Mesendoderm (in vitro differentiated cells): ENCODE measurements around the gene SGPP2.

Experiments used
- DNase-seq: peaks from one replicate; pipeline ENCODE4 v3.0.0; 2013
- H2AK5ac ChIP-seq: 2 replicates; pipeline ENCODE4 v1.6.1; 2013; ENCODE audit warnings: low read length, inconsistent platforms
- H2BK120ac ChIP-seq: 2 replicates; pipeline ENCODE4 v1.6.1; 2013; ENCODE audit warnings: low read depth, mild to moderate bottlenecking, low read length, moderate library complexity, mixed read lengths
- H2BK15ac ChIP-seq: replicated peaks from 2 replicates; pipeline ENCODE4 v1.6.1; 2013; ENCODE audit warnings: low read depth, mild to moderate bottlenecking, moderate library complexity
- H2BK5ac ChIP-seq: 2 replicates; pipeline ENCODE4 v1.6.1; 2013; ENCODE audit warnings: low read length, inconsistent platforms
- H3K18ac ChIP-seq: 2 replicates; pipeline ENCODE4 v1.6.1; 2013; ENCODE audit warnings: mild to moderate bottlenecking, low read length, mixed read lengths
- H3K23ac ChIP-seq: one replicate; pipeline ENCODE4 v1.6.1; 2013; ENCODE audit warnings: low read length
- H3K27ac ChIP-seq: 2 replicates; pipeline ENCODE4 v1.5.1; 2013; ENCODE audit warnings: low read depth, mild to moderate bottlenecking, inconsistent platforms, low read length, moderate library complexity
- H3K27me3 ChIP-seq: 2 replicates; pipeline ENCODE4 v1.6.1; 2013; ENCODE audit warnings: low read length, control low read depth, mild to moderate bottlenecking, inconsistent platforms; ENCODE audit not compliant: insufficient read depth, poor library complexity
- H3K36me3 ChIP-seq: 2 replicates; pipeline ENCODE4 v1.6.1; 2013; ENCODE audit warnings: low read length, inconsistent platforms; ENCODE audit not compliant: control insufficient read depth, insufficient read depth
- H3K4ac ChIP-seq: one replicate; pipeline ENCODE4 v1.6.1; 2013; ENCODE audit warnings: low read depth, mild to moderate bottlenecking, low read length, moderate library complexity
- H3K4me1 ChIP-seq: 2 replicates; pipeline ENCODE4 v1.6.1; 2013; ENCODE audit warnings: low read depth, low read length, inconsistent platforms; ENCODE audit not compliant: control insufficient read depth
- H3K4me2 ChIP-seq: 2 replicates; pipeline ENCODE4 v1.6.1; 2013; ENCODE audit warnings: low read length
- H3K4me3 ChIP-seq: 2 replicates; pipeline ENCODE4 v1.5.1; 2013; ENCODE audit warnings: mild to moderate bottlenecking, low read length
- H3K56ac ChIP-seq: one replicate; pipeline ENCODE4 v1.6.1; 2013; ENCODE audit warnings: low read length
- H3K79me1 ChIP-seq: 2 replicates; pipeline ENCODE4 v1.6.1; 2013; ENCODE audit warnings: low read length, inconsistent platforms
- H3K79me2 ChIP-seq: 2 replicates; pipeline ENCODE4 v1.6.1; 2013; ENCODE audit warnings: mild to moderate bottlenecking, low read length; ENCODE audit not compliant: control insufficient read depth, insufficient read depth
- H3K9ac ChIP-seq: 2 replicates; pipeline ENCODE4 v1.6.1; 2013; ENCODE audit warnings: low read length, inconsistent platforms
- H4K5ac ChIP-seq: one replicate; pipeline ENCODE4 v1.6.1; 2013; ENCODE audit warnings: low read length
- H4K8ac ChIP-seq: one replicate; pipeline ENCODE4 v1.6.1; 2013; ENCODE audit warnings: low read depth, mild to moderate bottlenecking, control low read depth, low read length, moderate library complexity
- WGBS: extraction: QIAGEN DNeasy Blood & Tissue Kit; methylation state at CpG from one replicate; pipeline ENCODE4 v1.1.7; 2013; ENCODE audit warnings: low lambda C conversion rate, missing lambda C conversion rate; ENCODE audit not compliant: insufficient coverage; ENCODE audit errors: extremely low coverage; 5-methylcytosine and 5-hydroxymethylcytosine counted together

SGPP2 gene

GRCh38 chr2:222456479-222457077 is 32.2 kb downstream of the SGPP2 start:
- H3K4me3 ChIP-seq: no peak overlapping the region
- no peaks in the 10 kb centered on the region for H3K36me3 ChIP-seq
- no peak overlapping the region for H3K56ac ChIP-seq
- H3K4me2 ChIP-seq: no peak overlapping the region
- no peak overlapping the region for H2BK15ac ChIP-seq
- H3K18ac ChIP-seq: no peak overlapping the region
- no peak overlapping the region for H2AK5ac ChIP-seq
- no peak for DNase-seq
- H3K27me3 ChIP-seq: no peaks in the 10 kb centered on the region
- no peak overlapping the region for H4K5ac ChIP-seq
- no peaks in the 10 kb centered on the region for H3K4me1 ChIP-seq
- H3K27ac ChIP-seq: no peak overlapping the region
- no peak overlapping the region for H4K8ac ChIP-seq
- H2BK5ac ChIP-seq: no peak overlapping the region
- no peak overlapping the region for H3K23ac ChIP-seq
- no peaks in the 10 kb centered on the region for H3K79me1 ChIP-seq
- H3K9ac ChIP-seq: no peak overlapping the region
- no CpG with 5 or more reads among the region's 4 CpGs for WGBS
- no peaks in the 10 kb centered on the region for H3K79me2 ChIP-seq
- H2BK120ac ChIP-seq: no peak overlapping the region
- no peak overlapping the region for H3K4ac ChIP-seq

- Histone ChIP-seq H3K4me3 (no peak overlapping the region), H3K23ac (no peak overlapping the region), H3K36me3 (no peaks in the 10 kb centered on the region), H3K9ac (no peak overlapping the region), H3K79me2 (no peaks in the 10 kb centered on the region), H2BK15ac (no peak overlapping the region), H2AK5ac (no peak overlapping the region), H3K27me3 (no peaks in the 10 kb centered on the region), H3K56ac (no peak overlapping the region), H4K5ac (no peak overlapping the region), H4K8ac (no peak overlapping the region), H3K4me2 (no peak overlapping the region), H3K4me1 (no peaks in the 10 kb centered on the region), H2BK5ac (no peak overlapping the region), H3K4ac (no peak overlapping the region), H3K27ac (no peak overlapping the region), H2BK120ac (no peak overlapping the region), H3K18ac (no peak overlapping the region), H3K79me1 (no peaks in the 10 kb centered on the region)
- WGBS: no CpG with 5 or more reads among the region's 10 CpGs
- no peak for DNase-seq
Observed at GRCh38 chr2:222459983-222460382, 35.6 kb downstream of the SGPP2 start.

DNA sequence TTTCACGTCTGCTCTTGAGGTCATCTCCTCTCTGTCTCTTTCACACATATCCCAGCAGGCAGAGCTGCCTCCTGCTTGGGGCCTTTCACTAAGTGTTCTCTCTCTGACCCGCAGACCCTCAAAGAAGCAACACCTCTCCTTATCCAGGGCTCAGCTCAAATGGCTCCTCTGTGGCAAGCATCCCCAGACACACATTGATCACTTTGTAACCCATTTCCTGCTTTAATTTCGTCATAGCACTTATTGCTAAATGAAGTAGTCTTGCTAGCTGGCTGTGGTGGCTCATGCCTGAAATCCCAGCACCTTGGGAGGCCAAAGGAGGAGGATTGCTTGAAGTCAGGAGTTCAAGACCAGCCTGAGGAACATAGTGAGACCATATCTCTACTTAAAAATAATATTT is 41.4 kb downstream of the SGPP2 start:
- Histone ChIP-seq H3K27me3 (no peaks in the 10 kb centered on the region), H4K8ac (no peak overlapping the region), H3K4me3 (no peak overlapping the region), H3K4me1 (peaks cover 2% of the 10 kb centered on the region), H3K56ac (no peak overlapping the region), H4K5ac (no peak overlapping the region), H3K18ac (no peak overlapping the region), H3K79me1 (no peaks in the 10 kb centered on the region), H2BK5ac (no peak overlapping the region), H3K79me2 (no peaks in the 10 kb centered on the region), H2AK5ac (no peak overlapping the region), H3K4ac (no peak overlapping the region), H3K4me2 (no peak overlapping the region), H3K27ac (no peak overlapping the region), H2BK15ac (no peak overlapping the region), H2BK120ac (no peak overlapping the region), H3K36me3 (no peaks in the 10 kb centered on the region), H3K9ac (no peak overlapping the region), H3K23ac (no peak overlapping the region)
- WGBS: no CpG with 5 or more reads among the region's 3 CpGs
- no peak for DNase-seq

DNA sequence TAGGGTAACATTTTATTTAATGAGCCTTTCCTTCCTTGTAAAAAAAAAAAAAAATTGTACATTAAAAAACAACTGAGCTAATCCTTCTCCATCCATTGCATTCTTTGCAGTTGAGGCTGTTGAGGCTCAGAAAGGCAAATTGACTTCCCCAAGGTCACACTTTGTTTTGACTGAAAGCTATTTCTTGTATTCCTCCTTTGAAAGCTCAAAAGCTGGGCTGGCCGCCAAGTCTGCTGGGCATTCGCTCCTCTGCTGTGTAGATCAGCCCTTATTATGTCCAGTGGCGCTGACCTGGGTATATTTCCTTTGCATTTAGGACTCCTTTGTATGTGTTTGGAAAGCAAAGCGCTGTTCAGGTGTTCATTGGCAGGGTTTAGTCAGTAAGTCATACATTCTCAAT is 44.0 kb downstream of the SGPP2 start:
- H3K79me2 ChIP-seq: no peaks in the 10 kb centered on the region
- no peak overlapping the region for H3K23ac ChIP-seq
- no peak overlapping the region for H2AK5ac ChIP-seq
- no peaks in the 10 kb centered on the region for H3K36me3 ChIP-seq
- H3K4me3 ChIP-seq: no peak overlapping the region
- H3K27ac ChIP-seq: no peak overlapping the region
- H3K4me1 ChIP-seq: peaks cover 5% of the 10 kb centered on the region
- H3K18ac ChIP-seq: no peak overlapping the region
- H3K4me2 ChIP-seq: no peak overlapping the region
- no peaks in the 10 kb centered on the region for H3K79me1 ChIP-seq
- H3K9ac ChIP-seq: no peak overlapping the region
- no peak for DNase-seq
- no peak overlapping the region for H2BK5ac ChIP-seq
- H3K4ac ChIP-seq: no peak overlapping the region
- no peak overlapping the region for H4K8ac ChIP-seq
- H2BK15ac ChIP-seq: no peak overlapping the region
- H2BK120ac ChIP-seq: no peak overlapping the region
- no CpG with 5 or more reads among the region's 4 CpGs for WGBS
- H3K56ac ChIP-seq: no peak overlapping the region
- no peak overlapping the region for H4K5ac ChIP-seq
- no peaks in the 10 kb centered on the region for H3K27me3 ChIP-seq

- DNase-seq: peak; percentile 90
- no peak overlapping the region for H3K4ac ChIP-seq
- no peaks in the 10 kb centered on the region for H3K79me1 ChIP-seq
- no peaks in the 10 kb centered on the region for H3K36me3 ChIP-seq
- peak overlapping the region; percentile 26 for H3K27ac ChIP-seq
- no peak overlapping the region for H3K4me3 ChIP-seq
- H3K9ac ChIP-seq: no peak overlapping the region
- no peak overlapping the region for H2AK5ac ChIP-seq
- H2BK120ac ChIP-seq: no peak overlapping the region
- H3K56ac ChIP-seq: no peak overlapping the region
- H3K4me1 ChIP-seq: peaks cover 5% of the 10 kb centered on the region
- no peak overlapping the region for H3K4me2 ChIP-seq
- no peak overlapping the region for H3K23ac ChIP-seq
- H4K8ac ChIP-seq: no peak overlapping the region
- H3K18ac ChIP-seq: no peak overlapping the region
- H2BK15ac ChIP-seq: no peak overlapping the region
- H2BK5ac ChIP-seq: no peak overlapping the region
- no peaks in the 10 kb centered on the region for H3K79me2 ChIP-seq
- no peaks in the 10 kb centered on the region for H3K27me3 ChIP-seq
- H4K5ac ChIP-seq: no peak overlapping the region
- WGBS: no CpG with 5 or more reads among the region's 5 CpGs
Observed at GRCh38 chr2:222470802-222471468, 46.6 kb downstream of the SGPP2 start.
